ENCODE results near the gene CEP350.

CEP350 gene

GRCh38 chr1:180080439-180080838 lies 125.8 kb downstream of the CEP350 start:
- DNase-seq (ENCODE audit: extremely low read depth, insufficient read length) = no peak
- TF ChIP-seq CTCF (IDR thresholded peaks at IDR 0.05; ENCODE audit: insufficient read depth, low read length, poor library complexity, severe bottlenecking) = no peak
- H3K36me3 ChIP-seq (ENCODE audit: control insufficient read depth, insufficient read depth, low read length) = peaks cover 4% of the 10 kb centered on the region
- no peaks in the 10 kb centered on the region for H3K27me3 ChIP-seq (replicated peaks; ENCODE audit: control insufficient read depth, insufficient read depth, low read length)
- H3K4me3 ChIP-seq (replicated peaks; ENCODE audit: low read depth, low read length) = no peak overlapping the region

- DNase-seq (ENCODE audit: extremely low read depth, insufficient read length) = no peak
- Histone ChIP-seq H3K27me3 (replicated peaks; ENCODE audit: control insufficient read depth, insufficient read depth, low read length) (no peaks in the 10 kb centered on the region), H3K36me3 (ENCODE audit: control insufficient read depth, insufficient read depth, low read length) (peaks cover 4% of the 10 kb centered on the region), H3K4me3 (replicated peaks; ENCODE audit: low read depth, low read length) (no peak overlapping the region)
- no peak for TF ChIP-seq CTCF (IDR thresholded peaks at IDR 0.05; ENCODE audit: insufficient read depth, low read length, poor library complexity, severe bottlenecking)
These were observed 126.9 kb downstream of the CEP350 start for GRCh38 chr1:180081474-180081873.

GRCh38 chr1:180083164-180083563 lies 128.6 kb downstream of the CEP350 start:
- TF ChIP-seq CTCF (IDR thresholded peaks at IDR 0.05; ENCODE audit: insufficient read depth, low read length, poor library complexity, severe bottlenecking) = no peak
- Histone ChIP-seq H3K27me3 (replicated peaks; ENCODE audit: control insufficient read depth, insufficient read depth, low read length) (no peaks in the 10 kb centered on the region), H3K4me3 (replicated peaks; ENCODE audit: low read depth, low read length) (no peak overlapping the region), H3K36me3 (ENCODE audit: control insufficient read depth, insufficient read depth, low read length) (peaks cover 4% of the 10 kb centered on the region)
- DNase-seq (ENCODE audit: extremely low read depth, insufficient read length) = no peak

- peaks cover 6% of the 10 kb centered on the region for H3K36me3 ChIP-seq (ENCODE audit: control insufficient read depth, insufficient read depth, low read length)
- H3K27me3 ChIP-seq (replicated peaks; ENCODE audit: control insufficient read depth, insufficient read depth, low read length) = no peaks in the 10 kb centered on the region
- H3K4me3 ChIP-seq (replicated peaks; ENCODE audit: low read depth, low read length) = no peak overlapping the region
- TF ChIP-seq CTCF (IDR thresholded peaks at IDR 0.05; ENCODE audit: insufficient read depth, low read length, poor library complexity, severe bottlenecking) = no peak
- no peak for DNase-seq (ENCODE audit: extremely low read depth, insufficient read length)
These were observed 130.3 kb downstream of the CEP350 start for GRCh38 chr1:180084867-180085266.

- Histone ChIP-seq H3K36me3 (ENCODE audit: control insufficient read depth, insufficient read depth, low read length) (peaks cover 5% of the 10 kb centered on the region), H3K27me3 (replicated peaks; ENCODE audit: control insufficient read depth, insufficient read depth, low read length) (no peaks in the 10 kb centered on the region), H3K4me3 (replicated peaks; ENCODE audit: low read depth, low read length) (no peak overlapping the region)
- TF ChIP-seq CTCF (IDR thresholded peaks at IDR 0.05; ENCODE audit: insufficient read depth, low read length, poor library complexity, severe bottlenecking) = no peak
- DNase-seq (ENCODE audit: extremely low read depth, insufficient read length) = no peak
These were observed 130.7 kb downstream of the CEP350 start for GRCh38 chr1:180085331-180085730.

- DNase-seq (ENCODE audit: extremely low read depth, insufficient read length) = no peak
- Histone ChIP-seq H3K4me3 (replicated peaks; ENCODE audit: low read depth, low read length) (no peak overlapping the region), H3K36me3 (ENCODE audit: control insufficient read depth, insufficient read depth, low read length) (peaks cover 11% of the 10 kb centered on the region), H3K27me3 (replicated peaks; ENCODE audit: control insufficient read depth, insufficient read depth, low read length) (no peaks in the 10 kb centered on the region)
- no peak for TF ChIP-seq CTCF (IDR thresholded peaks at IDR 0.05; ENCODE audit: insufficient read depth, low read length, poor library complexity, severe bottlenecking)
These were observed 138.5 kb downstream of the CEP350 start for GRCh38 chr1:180092931-180093650.
